DMS79 treated with DMSO at 0.1 percent for 48 hours (cell line): ENCODE data around the gene BCL11B.

Experiments
- DNase-seq: peaks from one replicate; lab custom pipeline; 2025; lab: John Stamatoyannopoulos, UW

The BCL11B gene

GRCh38 chr14:99159341-99160340, 112.4 kb downstream of the BCL11B start:
- DNase-seq, result no peak

- no peak for DNase-seq
Measured at GRCh38 chr14:99158646-99159165, 113.3 kb downstream of the BCL11B start.

- DNase-seq, result no peak
Measured at GRCh38 chr14:99158150-99158549, 113.8 kb downstream of the BCL11B start.

- no peak for DNase-seq
Measured at GRCh38 chr14:99157676-99158075, 114.3 kb downstream of the BCL11B start.

GRCh38 chr14:99157246-99157645, 114.8 kb downstream of the BCL11B start:
- no peak for DNase-seq

- DNase-seq, result no peak
Measured at GRCh38 chr14:99156814-99157213, 115.2 kb downstream of the BCL11B start.

- DNase-seq, result no peak
Measured at GRCh38 chr14:99156090-99156425, 115.9 kb downstream of the BCL11B start.

GRCh38 chr14:99155173-99156089, 116.6 kb downstream of the BCL11B start:
- no peak for DNase-seq

GRCh38 chr14:99150236-99150635, 121.8 kb downstream of the BCL11B start:
- DNase-seq, result no peak

- DNase-seq, result no peak
Measured at GRCh38 chr14:99148861-99149610, 123.0 kb downstream of the BCL11B start.

- DNase-seq, result no peak
Measured at GRCh38 chr14:99148131-99148530, 123.9 kb downstream of the BCL11B start.

GRCh38 chr14:99147366-99147740, 124.6 kb downstream of the BCL11B start:
- DNase-seq, result no peak

GRCh38 chr14:99146616-99147365, 125.2 kb downstream of the BCL11B start:
- DNase-seq, result no peak

- no peak for DNase-seq
Measured at GRCh38 chr14:99145307-99145706, 126.7 kb downstream of the BCL11B start.

GRCh38 chr14:99143793-99144192, 128.2 kb downstream of the BCL11B start:
- no peak for DNase-seq

GRCh38 chr14:99143126-99143525, 128.9 kb downstream of the BCL11B start:
- DNase-seq, result no peak

- DNase-seq, result no peak
Measured at GRCh38 chr14:99141236-99141635, 130.8 kb downstream of the BCL11B start.

- no peak for DNase-seq
Measured at GRCh38 chr14:99138999-99139865, 132.8 kb downstream of the BCL11B start.

- no peak for DNase-seq
Measured at GRCh38 chr14:99137913-99138571, 134.0 kb downstream of the BCL11B start.
